Activated naive CD4-positive, alpha-beta T cell treated with anti-CD3 and anti-CD28 coated beads, Interleukin-2, amount 50 U/mL, for 72 hours (primary cell): ENCODE results near the gene ADGRL3. TPM values are rescaled to one million over a fixed set of nuclear protein-coding genes. Genes with fewer than 3 reads are reported as not detected.
"Not testable (repeated sequence)": the region's sequence is repeated elsewhere in the genome, so short reads cannot be mapped to it uniquely, and the experiment has no call there.

Source experiments
- ATAC-seq, 2 donors: fragments of 150-1000 bp; cut with Tn5 transposase; 2 replicates each; pipeline ENCODE4 v1.10.0; 2021; ENCODE audit warnings: mild to moderate bottlenecking in 2 of 2, moderate library complexity in 2 of 2
- DNase-seq, 2 donors: peaks; one replicate each; pipeline ENCODE4 v3.0.0; 2021 to 2022; ENCODE audit warnings: low spot score in 2 of 2
- H3K27ac Mint-ChIP-seq, 2 donors: one replicate each; pipeline ENCODE4 v1.8.0; 2022; ENCODE audit warnings: mild to moderate bottlenecking in 2 of 2, mixed read lengths in 2 of 2
- H3K36me3 Mint-ChIP-seq, 2 donors: one replicate each; pipeline ENCODE4 v1.8.0; 2022; ENCODE audit warnings: mixed read lengths in 2 of 2
- H3K9me3 Mint-ChIP-seq, 2 donors: one replicate each; pipeline ENCODE4 v1.8.0; 2022; ENCODE audit warnings: mixed read lengths in 2 of 2
- total RNA-seq, 2 donors: library from RNA; stranded (reverse); gene quantifications; one replicate each; pipeline ENCODE4 v1.2.3, GENCODE V29; 2022

Gene ADGRL3
- total RNA-seq, 2 donors from 2014 or later: not detected

DNA sequence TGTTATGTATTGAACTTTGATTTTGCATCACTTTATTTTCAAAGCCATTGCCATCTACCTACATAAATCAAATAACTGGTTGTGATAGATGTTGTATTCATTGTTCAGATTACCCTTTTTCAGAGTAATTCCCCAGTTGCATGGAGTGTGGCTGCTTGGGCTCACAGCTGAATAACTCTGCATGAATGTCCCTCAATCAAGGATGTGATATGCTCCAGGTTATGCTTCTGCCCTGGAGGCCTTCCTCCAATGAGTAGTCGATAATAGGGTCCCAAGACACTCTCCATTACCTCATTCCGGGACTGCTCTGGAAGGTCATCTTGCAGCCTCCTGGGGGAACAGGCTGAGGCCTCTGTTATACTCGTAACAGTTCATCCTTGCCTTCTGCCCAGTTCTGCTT lies 251.8 kb downstream of the ADGRL3 start:
- Mint-ChIP-seq H3K27ac (no peak overlapping the region), H3K36me3 (no peaks in the 10 kb centered on the region), H3K9me3 (peaks cover 0 to 9% of the 10 kb centered on the region in 2 donors)
- DNase-seq: no peak
- ATAC-seq: no peak

GRCh38 chr4:61461956-61462355 lies 261.8 kb downstream of the ADGRL3 start:
- H3K36me3 Mint-ChIP-seq: no peaks in the 10 kb centered on the region
- no peak overlapping the region for H3K27ac Mint-ChIP-seq
- DNase-seq (no peak), ATAC-seq (no peak)
- H3K9me3 Mint-ChIP-seq: peaks cover 11 to 12% of the 10 kb centered on the region in 2 donors

- ATAC-seq (no peak), DNase-seq (no peak)
- Mint-ChIP-seq H3K9me3 (peaks cover 11 to 12% of the 10 kb centered on the region in 2 donors), H3K36me3 (no peaks in the 10 kb centered on the region), H3K27ac (no peak overlapping the region)
These were observed 262.6 kb downstream of the ADGRL3 start for GRCh38 chr4:61462451-61463326.

- ATAC-seq: no peak
These were observed 268.0 kb downstream of the ADGRL3 start for GRCh38 chr4:61468024-61468720.

DNA sequence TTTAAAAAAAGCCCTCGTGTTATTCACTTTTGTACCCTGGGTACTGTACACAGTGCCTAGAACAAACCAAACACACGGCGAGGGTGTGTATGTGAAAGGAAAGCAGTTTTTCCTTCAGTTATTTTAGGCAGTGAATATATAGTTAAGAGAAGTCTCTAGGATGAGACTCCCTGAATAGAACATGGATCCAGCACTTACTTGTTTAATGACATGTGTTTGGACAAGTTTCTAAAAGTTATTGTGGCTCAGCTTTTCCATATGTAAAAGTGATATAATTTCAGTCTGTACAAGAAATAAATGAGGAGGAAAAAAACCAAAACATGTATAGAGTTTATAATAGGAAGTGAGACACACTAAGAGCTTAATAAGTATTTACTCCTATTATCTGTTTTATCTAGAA lies 273.2 kb downstream of the ADGRL3 start:
- no peak for ATAC-seq
- Mint-ChIP-seq H3K9me3 (peaks cover 6 to 8% of the 10 kb centered on the region in 2 donors), H3K36me3 (no peaks in the 10 kb centered on the region), H3K27ac (no peak overlapping the region)
- no peak for DNase-seq

More at GRCh38 chr4:61468024-61468720, 268.0 kb downstream of the ADGRL3 start:
- no peak overlapping the region for H3K27ac Mint-ChIP-seq
- H3K9me3 Mint-ChIP-seq: peaks cover 6 to 8% of the 10 kb centered on the region in 2 donors
- DNase-seq: no peak
- H3K36me3 Mint-ChIP-seq: no peaks in the 10 kb centered on the region

GRCh38 chr4:61478340-61478739 lies 278.2 kb downstream of the ADGRL3 start:
- ATAC-seq (no peak), DNase-seq (no peak)
- Mint-ChIP-seq H3K36me3 (no peaks in the 10 kb centered on the region), H3K9me3 (peaks cover 0 to 3% of the 10 kb centered on the region in 2 donors), H3K27ac (no peak overlapping the region)

- H3K27ac Mint-ChIP-seq: no peak overlapping the region
- H3K36me3 Mint-ChIP-seq: no peaks in the 10 kb centered on the region
- DNase-seq: no peak
- ATAC-seq: no peak
- peaks cover 8 to 10% of the 10 kb centered on the region in 2 donors for H3K9me3 Mint-ChIP-seq
These were observed 284.9 kb downstream of the ADGRL3 start for GRCh38 chr4:61485056-61485455.

GRCh38 chr4:61489927-61490326 lies 289.8 kb downstream of the ADGRL3 start:
- no peak for ATAC-seq
- H3K27ac Mint-ChIP-seq: no peak overlapping the region

DNA sequence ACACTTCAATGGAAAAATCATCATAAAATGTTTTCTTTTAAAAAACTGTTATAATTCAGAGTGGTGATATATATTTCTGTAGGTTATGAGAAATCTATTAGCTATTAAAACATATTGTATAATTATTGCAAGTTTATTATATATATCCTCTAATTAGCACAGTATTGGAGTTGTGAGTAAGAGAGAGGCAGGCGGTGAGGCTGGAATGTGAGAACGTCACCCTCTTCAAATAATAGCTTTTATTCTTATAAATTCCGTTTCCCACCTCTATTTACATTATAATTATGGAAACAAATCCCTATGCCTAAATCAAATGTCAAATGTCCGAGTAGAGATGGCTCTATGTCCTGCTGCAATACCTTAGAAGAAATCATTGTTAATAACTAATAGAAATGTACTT lies 292.9 kb downstream of the ADGRL3 start:
- DNase-seq (no peak), ATAC-seq (no peak)
- H3K27ac Mint-ChIP-seq: no peak overlapping the region
- no peaks in the 10 kb centered on the region for H3K36me3 Mint-ChIP-seq
- H3K9me3 Mint-ChIP-seq: peaks cover 16 to 17% of the 10 kb centered on the region in 2 donors

More at GRCh38 chr4:61489927-61490326, 289.8 kb downstream of the ADGRL3 start:
- no peak for DNase-seq
- H3K36me3 Mint-ChIP-seq: no peaks in the 10 kb centered on the region
- H3K9me3 Mint-ChIP-seq: peaks cover 16 to 17% of the 10 kb centered on the region in 2 donors

DNA sequence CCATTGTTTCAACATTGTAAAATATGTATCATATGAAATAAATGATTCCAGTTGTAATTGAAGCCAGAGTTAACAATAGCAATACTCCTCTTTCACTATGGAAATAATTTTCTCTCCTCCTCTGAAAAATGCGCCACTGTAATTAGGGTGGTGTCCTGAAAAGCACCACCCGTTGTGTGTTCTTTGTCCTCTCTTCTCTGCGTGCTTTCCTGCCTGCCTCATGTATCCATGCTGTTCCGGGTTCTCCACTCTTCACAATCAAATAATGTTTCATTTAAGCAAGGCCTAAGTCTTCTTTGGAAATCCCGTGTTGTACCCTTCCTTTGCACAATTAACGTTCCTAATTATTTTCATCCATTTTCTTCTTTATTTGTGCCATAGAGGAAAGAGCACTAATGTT lies 293.3 kb downstream of the ADGRL3 start:
- Mint-ChIP-seq H3K36me3 (no peaks in the 10 kb centered on the region), H3K27ac (no peak overlapping the region), H3K9me3 (peaks cover 15 to 16% of the 10 kb centered on the region in 2 donors)
- DNase-seq (no peak), ATAC-seq (no peak)

- Mint-ChIP-seq H3K27ac (no peak overlapping the region), H3K36me3 (no peaks in the 10 kb centered on the region), H3K9me3 (peaks cover 4 to 10% of the 10 kb centered on the region in 2 donors)
- ATAC-seq (no peak), DNase-seq (no peak)
These were observed 300.8 kb downstream of the ADGRL3 start for GRCh38 chr4:61500883-61501282.

GRCh38 chr4:61501812-61502211 lies 301.7 kb downstream of the ADGRL3 start:
- ATAC-seq: no peak
- no peak for DNase-seq
- H3K9me3 Mint-ChIP-seq: peaks cover 4 to 10% of the 10 kb centered on the region in 2 donors
- H3K36me3 Mint-ChIP-seq: no peaks in the 10 kb centered on the region
- no peak overlapping the region for H3K27ac Mint-ChIP-seq

DNA sequence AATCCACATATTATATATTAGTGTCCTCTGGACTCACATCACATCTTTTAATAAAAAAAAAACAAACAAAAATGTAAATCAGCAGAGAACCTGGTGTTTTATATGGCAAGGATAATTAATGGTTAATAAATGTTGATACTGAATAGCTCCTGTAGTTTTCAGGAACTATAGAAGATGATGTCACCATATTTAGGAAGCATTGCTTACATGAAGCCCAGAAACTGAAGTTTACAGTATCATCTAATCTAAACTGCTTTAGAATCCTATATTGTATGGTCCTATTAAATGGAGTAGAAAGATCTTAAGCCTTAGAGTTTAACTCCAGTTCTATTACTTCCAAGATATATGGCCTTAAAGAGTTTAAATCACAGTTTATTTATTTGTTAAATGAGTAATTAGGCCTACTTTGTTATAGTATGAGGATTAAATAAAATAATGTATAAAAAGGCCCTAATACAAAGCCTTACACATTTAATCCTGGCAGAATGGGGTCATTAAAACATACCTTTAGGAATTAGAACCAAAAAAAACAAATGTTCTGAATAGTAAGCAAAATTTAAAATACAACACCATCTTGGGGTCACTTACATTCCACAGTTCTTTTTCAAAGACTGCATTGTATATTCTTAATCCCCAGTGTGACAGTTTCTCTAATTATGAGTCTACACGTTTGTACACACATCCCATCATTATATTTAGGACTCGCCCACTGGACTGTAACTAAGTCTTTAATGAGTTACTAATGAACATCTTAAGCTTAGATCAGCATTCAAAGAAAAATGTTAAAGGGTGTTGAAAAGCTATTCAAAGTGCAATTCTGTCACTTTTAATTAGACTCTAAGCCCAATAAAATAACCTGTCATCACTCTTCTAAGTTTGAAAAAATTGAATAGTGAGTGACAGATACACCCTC lies 305.9 kb downstream of the ADGRL3 start:
- H3K27ac Mint-ChIP-seq: no peak overlapping the region
- ATAC-seq (no peak), DNase-seq (no peak)
- peaks cover 15 to 16% of the 10 kb centered on the region in 2 donors for H3K9me3 Mint-ChIP-seq
- H3K36me3 Mint-ChIP-seq: no peaks in the 10 kb centered on the region

- H3K36me3 Mint-ChIP-seq: no peaks in the 10 kb centered on the region
- H3K27ac Mint-ChIP-seq: no peak overlapping the region
- no peak for ATAC-seq
- no peak for DNase-seq
- peaks cover 10 to 13% of the 10 kb centered on the region in 2 donors for H3K9me3 Mint-ChIP-seq
These were observed 307.0 kb downstream of the ADGRL3 start for GRCh38 chr4:61507091-61507490.

- not testable (repeated sequence) for DNase-seq, H3K36me3 Mint-ChIP-seq, H3K27ac Mint-ChIP-seq, ATAC-seq
- H3K9me3 Mint-ChIP-seq: peaks cover 9 to 12% of the 10 kb centered on the region in 2 donors
These were observed 309.7 kb downstream of the ADGRL3 start for GRCh38 chr4:61509721-61510241.

- ATAC-seq: no peak
- no peaks in the 10 kb centered on the region for H3K36me3 Mint-ChIP-seq
- H3K27ac Mint-ChIP-seq: no peak overlapping the region
- no peak for DNase-seq
- peaks cover 9 to 12% of the 10 kb centered on the region in 2 donors for H3K9me3 Mint-ChIP-seq
These were observed 311.8 kb downstream of the ADGRL3 start for GRCh38 chr4:61511716-61512488.
